GM13977 (cell line): ENCODE results near the gene HLA-A.

Experiments used
- DNase-seq: peaks from one replicate; pipeline ENCODE4 v3.0.0; 2012; ENCODE audit warnings: low spot score
- in situ Hi-C: fragments of 300-500 bp; cut with MboI; formaldehyde crosslinking; loops from one replicate; pipeline ENCODE4 v1.12.0; 2022; ENCODE audit warnings: low sequenced_read_pairs, low pct_unique_long_range_greater_than_20kb, mixed read lengths, inconsistent platforms; ENCODE audit not compliant: unreplicated experiment
- TF ChIP-seq, protein P1 (sequence below): IDR thresholded peaks from 2 replicates; pipeline ENCODE4 v1.5.1; 2012; ENCODE audit warnings: mild to moderate bottlenecking, control low read depth; ENCODE audit not compliant: insufficient read depth; ENCODE audit errors: extremely low read depth, missing control alignments

Gene HLA-A

DNA sequence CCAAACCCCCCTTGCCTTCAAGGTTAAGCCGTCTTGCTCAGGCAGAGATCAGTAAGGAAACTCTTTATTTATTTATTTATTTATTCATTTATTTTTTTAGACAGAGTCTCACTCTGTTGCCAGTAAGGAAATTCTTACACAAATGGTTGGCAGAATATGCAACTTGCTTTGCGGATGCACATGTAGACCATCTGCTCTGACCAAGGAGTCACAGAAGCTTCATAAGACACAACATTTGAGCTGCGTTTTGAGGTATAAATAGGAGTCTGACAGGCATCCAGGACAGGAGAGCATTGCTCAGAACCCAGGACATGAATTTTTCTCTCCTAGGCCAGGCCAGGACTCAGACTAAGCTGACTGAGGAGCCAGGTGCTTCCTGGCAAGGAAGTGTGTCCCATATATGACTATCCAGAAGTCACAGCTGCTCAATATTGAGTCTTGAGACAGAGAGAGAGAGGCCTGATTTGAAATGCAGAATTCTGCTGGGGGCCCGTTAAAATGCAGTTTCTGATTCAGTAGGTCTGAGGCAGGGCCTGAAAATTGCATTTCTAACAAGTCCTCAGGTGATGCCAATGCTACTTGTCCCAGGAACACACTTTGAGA lies 43.9 kb downstream of the HLA-A start:
- TF ChIP-seq, protein P1, sequence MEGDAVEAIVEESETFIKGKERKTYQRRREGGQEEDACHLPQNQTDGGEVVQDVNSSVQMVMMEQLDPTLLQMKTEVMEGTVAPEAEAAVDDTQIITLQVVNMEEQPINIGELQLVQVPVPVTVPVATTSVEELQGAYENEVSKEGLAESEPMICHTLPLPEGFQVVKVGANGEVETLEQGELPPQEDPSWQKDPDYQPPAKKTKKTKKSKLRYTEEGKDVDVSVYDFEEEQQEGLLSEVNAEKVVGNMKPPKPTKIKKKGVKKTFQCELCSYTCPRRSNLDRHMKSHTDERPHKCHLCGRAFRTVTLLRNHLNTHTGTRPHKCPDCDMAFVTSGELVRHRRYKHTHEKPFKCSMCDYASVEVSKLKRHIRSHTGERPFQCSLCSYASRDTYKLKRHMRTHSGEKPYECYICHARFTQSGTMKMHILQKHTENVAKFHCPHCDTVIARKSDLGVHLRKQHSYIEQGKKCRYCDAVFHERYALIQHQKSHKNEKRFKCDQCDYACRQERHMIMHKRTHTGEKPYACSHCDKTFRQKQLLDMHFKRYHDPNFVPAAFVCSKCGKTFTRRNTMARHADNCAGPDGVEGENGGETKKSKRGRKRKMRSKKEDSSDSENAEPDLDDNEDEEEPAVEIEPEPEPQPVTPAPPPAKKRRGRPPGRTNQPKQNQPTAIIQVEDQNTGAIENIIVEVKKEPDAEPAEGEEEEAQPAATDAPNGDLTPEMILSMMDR = no peak

DNA sequence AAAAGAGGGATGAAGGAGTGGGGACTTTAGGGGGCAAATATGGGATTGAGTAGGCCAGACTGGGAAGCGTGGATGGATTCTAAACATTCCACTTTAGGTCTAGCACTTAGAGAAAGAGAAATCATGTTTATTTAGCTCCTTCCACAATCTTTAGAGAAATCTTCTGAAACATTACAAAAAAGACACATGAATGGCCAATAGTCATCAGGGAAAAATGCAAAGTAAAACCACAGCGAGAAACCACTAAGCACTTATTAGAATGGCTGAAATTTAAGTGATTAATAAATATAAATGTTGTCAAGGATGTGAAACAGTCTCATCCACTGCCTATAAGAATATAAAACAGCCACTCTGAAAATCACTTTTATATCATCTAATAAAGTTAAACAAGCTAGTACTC lies 46.9 kb downstream of the HLA-A start:
- no peak for DNase-seq
- TF ChIP-seq, protein P1 = no peak
- in situ Hi-C loops = no loop called here

More for the DNA sequence above, 43.9 kb downstream of the HLA-A start:
- DNase-seq = no peak
- in situ Hi-C loops = no loop called here

DNA sequence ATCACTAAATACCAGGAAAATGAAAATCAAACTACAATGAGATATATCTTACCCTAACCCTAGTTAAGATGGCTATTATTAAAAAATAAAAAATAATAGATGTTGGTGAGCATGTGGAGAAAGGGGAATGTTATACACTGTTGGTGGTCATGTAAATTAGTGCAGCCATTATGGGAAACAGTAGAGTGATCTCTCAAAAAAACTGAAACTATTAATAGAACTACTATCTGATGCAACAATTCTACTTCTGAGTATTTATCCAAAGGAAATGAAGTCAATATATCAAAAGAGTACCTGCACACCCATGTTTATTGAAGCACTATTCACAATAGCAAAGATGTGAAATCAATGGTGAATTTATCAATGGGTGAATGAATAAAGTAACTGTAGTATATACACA lies 48.6 kb downstream of the HLA-A start:
- in situ Hi-C loops = no loop called here
- no peak for DNase-seq
- TF ChIP-seq, protein P1 = no peak

DNA sequence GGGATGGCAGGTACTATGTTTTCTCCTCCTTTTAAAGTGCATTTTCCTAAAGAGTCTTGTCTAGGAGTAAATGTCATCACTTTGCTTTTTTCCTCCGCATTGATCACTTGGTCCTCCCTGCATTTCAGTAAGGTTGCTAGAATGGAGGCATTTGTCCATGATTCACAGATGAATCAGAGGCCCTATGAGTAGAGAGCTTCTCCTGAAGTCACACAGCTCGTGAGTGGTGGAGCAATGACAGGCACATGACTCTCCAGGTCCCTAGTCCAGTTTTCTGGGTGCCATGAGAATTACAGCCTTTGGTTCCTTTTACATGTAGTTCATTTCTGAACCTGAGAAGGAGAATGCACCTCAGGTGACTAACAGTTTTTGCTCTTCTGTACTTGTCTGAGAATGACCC lies 50.5 kb downstream of the HLA-A start:
- in situ Hi-C loops = no loop called here
- TF ChIP-seq, protein P1 = no peak
- DNase-seq = no peak

DNA sequence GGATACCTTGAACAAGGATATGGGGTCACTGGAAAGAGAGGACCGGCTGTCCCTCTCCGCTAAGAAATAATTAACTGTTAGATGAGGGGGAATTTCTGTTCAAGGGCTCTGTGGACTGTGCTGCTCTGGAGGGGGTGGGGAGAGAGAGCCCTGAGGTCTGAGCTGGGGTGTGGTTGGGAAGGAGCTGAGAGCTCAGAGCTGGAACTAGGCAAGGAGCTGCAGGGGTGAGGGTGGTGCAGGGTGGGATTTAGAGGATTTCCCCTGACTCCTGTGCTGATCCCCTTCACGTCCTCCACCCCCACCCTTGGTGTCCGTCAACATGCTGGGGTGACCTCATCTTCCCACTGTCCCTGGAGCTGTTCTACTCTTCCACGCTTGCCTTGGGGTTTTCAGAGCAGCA lies 52.5 kb downstream of the HLA-A start:
- in situ Hi-C loops = no loop called here
- DNase-seq = no peak
- TF ChIP-seq, protein P1 = no peak

DNA sequence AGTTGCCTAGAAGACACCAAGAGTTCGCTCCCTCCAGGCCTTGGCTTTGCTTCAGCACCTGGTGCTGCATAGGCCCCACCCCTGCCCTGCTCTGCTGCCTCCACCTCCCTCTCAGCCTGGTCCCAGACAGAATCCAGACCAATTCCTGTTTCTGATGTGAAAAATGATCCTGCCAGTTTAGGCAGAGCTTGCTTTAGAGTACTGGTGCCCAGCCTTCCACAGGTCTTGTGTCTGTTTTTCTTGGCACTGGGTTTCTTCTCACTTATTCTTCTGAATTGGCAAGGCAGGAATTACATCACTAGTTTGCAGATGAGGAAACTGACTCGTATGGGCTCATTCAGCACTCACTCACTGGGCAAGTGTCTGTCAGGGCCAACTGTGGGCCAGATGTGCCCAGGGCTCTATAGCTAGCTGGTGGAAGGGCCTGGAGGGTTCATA lies 53.0 kb downstream of the HLA-A start:
- DNase-seq = no peak
- TF ChIP-seq, protein P1 = no peak
- in situ Hi-C loops = no loop called here
